ENCODE measurements around the gene ONECUT3.

The ONECUT3 gene

DNA sequence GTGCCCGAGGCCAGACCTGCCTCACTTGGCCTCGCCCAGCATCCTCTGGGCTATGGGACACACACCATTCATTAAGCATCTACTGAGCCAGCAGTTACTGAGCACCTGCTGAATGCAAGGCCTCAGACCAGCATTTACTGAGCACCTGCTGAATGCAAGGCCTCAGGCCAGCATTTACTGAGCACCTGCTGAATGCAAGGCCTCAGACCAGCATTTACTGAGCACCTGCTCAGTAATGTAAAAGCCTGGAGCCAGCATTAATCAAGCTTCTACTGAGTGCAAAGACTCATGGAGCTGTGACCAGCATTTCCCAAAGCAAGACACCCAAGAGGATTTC lies 55.1 kb downstream of the ONECUT3 start:
- Mint-ChIP-seq H3K27ac (no peak overlapping the region), H3K27me3 (ENCODE audit: low read depth, poor library complexity) (peaks cover 26% of the 10 kb centered on the region), H3K36me3 (ENCODE audit: low read depth) (no peaks in the 10 kb centered on the region), H3K4me1 (peaks cover 23% of the 10 kb centered on the region), H3K4me3 (no peak overlapping the region), H3K9me3 (no peaks in the 10 kb centered on the region)
- DNase-seq = no peak
- TF ChIP-seq, protein P1, sequence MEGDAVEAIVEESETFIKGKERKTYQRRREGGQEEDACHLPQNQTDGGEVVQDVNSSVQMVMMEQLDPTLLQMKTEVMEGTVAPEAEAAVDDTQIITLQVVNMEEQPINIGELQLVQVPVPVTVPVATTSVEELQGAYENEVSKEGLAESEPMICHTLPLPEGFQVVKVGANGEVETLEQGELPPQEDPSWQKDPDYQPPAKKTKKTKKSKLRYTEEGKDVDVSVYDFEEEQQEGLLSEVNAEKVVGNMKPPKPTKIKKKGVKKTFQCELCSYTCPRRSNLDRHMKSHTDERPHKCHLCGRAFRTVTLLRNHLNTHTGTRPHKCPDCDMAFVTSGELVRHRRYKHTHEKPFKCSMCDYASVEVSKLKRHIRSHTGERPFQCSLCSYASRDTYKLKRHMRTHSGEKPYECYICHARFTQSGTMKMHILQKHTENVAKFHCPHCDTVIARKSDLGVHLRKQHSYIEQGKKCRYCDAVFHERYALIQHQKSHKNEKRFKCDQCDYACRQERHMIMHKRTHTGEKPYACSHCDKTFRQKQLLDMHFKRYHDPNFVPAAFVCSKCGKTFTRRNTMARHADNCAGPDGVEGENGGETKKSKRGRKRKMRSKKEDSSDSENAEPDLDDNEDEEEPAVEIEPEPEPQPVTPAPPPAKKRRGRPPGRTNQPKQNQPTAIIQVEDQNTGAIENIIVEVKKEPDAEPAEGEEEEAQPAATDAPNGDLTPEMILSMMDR (IDR thresholded peaks at IDR 0.05) = no peak

- Mint-ChIP-seq H3K4me1 (peaks cover 23% of the 10 kb centered on the region), H3K27ac (no peak overlapping the region), H3K4me3 (no peak overlapping the region), H3K36me3 (ENCODE audit: low read depth) (no peaks in the 10 kb centered on the region), H3K27me3 (ENCODE audit: low read depth, poor library complexity) (peaks cover 29% of the 10 kb centered on the region), H3K9me3 (no peaks in the 10 kb centered on the region)
- DNase-seq = no peak
- TF ChIP-seq, protein P1 (IDR thresholded peaks at IDR 0.05) = no peak
Measured at GRCh38 chr19:1809678-1810077, 56.4 kb downstream of the ONECUT3 start.

GRCh38 chr19:1810439-1811160 lies 57.3 kb downstream of the ONECUT3 start:
- H3K9me3 Mint-ChIP-seq = no peaks in the 10 kb centered on the region
- H3K36me3 Mint-ChIP-seq (ENCODE audit: low read depth) = no peaks in the 10 kb centered on the region
- H3K4me1 Mint-ChIP-seq = peaks cover 23% of the 10 kb centered on the region
- no peak overlapping the region for H3K4me3 Mint-ChIP-seq
- no peak for DNase-seq
- peaks cover 29% of the 10 kb centered on the region for H3K27me3 Mint-ChIP-seq (ENCODE audit: low read depth, poor library complexity)
- no peak overlapping the region for H3K27ac Mint-ChIP-seq
- TF ChIP-seq, protein P1 (IDR thresholded peaks at IDR 0.05) = no peak

- Mint-ChIP-seq H3K9me3 (no peaks in the 10 kb centered on the region), H3K4me1 (peaks cover 18% of the 10 kb centered on the region), H3K36me3 (ENCODE audit: low read depth) (no peaks in the 10 kb centered on the region), H3K27me3 (ENCODE audit: low read depth, poor library complexity) (peaks cover 29% of the 10 kb centered on the region), H3K4me3 (no peak overlapping the region), H3K27ac (no peak overlapping the region)
- DNase-seq = no peak
- TF ChIP-seq, protein P1 (IDR thresholded peaks at IDR 0.05) = no peak
Measured at GRCh38 chr19:1811472-1811894, 58.2 kb downstream of the ONECUT3 start.

DNA sequence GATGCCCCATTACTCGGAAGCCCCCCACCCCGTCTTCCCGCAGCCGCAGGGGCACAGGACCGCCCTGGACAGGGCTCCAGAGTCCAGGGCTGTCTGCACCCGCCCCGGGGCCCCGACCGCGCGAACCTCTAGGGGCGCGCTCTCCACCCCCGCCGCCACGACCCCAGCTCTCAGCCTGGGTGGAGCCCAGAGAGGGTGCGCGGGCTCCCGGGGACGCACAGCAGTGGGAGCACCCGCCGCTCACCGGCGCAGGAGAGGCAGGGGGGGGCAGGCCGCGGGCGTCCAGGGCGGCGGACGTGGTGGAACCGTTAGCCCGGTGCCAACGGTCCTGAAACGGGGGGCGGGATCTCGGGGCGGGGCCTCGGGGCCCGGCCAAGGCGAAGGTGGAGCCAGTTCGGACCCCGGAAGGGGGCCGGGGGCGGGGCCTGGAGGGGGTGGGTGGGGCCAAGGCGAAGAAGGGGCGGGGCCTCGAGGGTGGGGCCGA lies 58.7 kb downstream of the ONECUT3 start, which contains the start of gene ATP8B3:
Gene ATP8B3 (minus strand): TSS at position 335 of the 484 bp plus-strand sequence. CDS start 540 bp downstream, outside the sequence.
- no peaks in the 10 kb centered on the region for H3K9me3 Mint-ChIP-seq
- H3K27me3 Mint-ChIP-seq (ENCODE audit: low read depth, poor library complexity) = peaks cover 29% of the 10 kb centered on the region
- TF ChIP-seq, protein P1 (IDR thresholded peaks at IDR 0.05) = no peak
- peak within 1 kb of the TSS; percentile 90 for H3K27ac Mint-ChIP-seq
- H3K4me3 Mint-ChIP-seq = peak within 1 kb of the TSS; percentile 87
- peaks cover 14% of the 10 kb centered on the region for H3K4me1 Mint-ChIP-seq
- no peaks in the 10 kb centered on the region for H3K36me3 Mint-ChIP-seq (ENCODE audit: low read depth)
- DNase-seq = no peak

Measured in nephron progenitor cell (in vitro differentiated cells).